HepG2 (cell line): ENCODE results near the gene USE1. TPM values are rescaled to one million over a fixed set of nuclear protein-coding genes. Genes with fewer than 3 reads are reported as not detected.
A peak's percentile ranks its signal among the peaks of the same experiment; 100 is the strongest.

Experiments
- AHDC1 ChIP-seq: sonication (generic); formaldehyde crosslinking; IDR thresholded peaks from 2 replicates; pipeline ENCODE4 v1.5.1; 2020; ENCODE audit warnings: mild to moderate bottlenecking, missing genetic modification reagents, borderline replicate concordance
- FIP1L1 ChIP-seq: fragments of 200-400 bp; formaldehyde crosslinking; IDR thresholded peaks from 2 replicates; pipeline ENCODE4 v1.6.1; 2018; ENCODE audit warnings: low read depth, mild to moderate bottlenecking, low read length, moderate library complexity, borderline replicate concordance; ENCODE audit not compliant: insufficient read depth
- HES4 ChIP-seq: sonication (generic); formaldehyde crosslinking; IDR thresholded peaks from 2 replicates; pipeline ENCODE4 v1.9.0; 2021; ENCODE audit warnings: mild to moderate bottlenecking, missing genetic modification reagents, borderline replicate concordance
- HINFP ChIP-seq: sonication (generic); formaldehyde crosslinking; IDR thresholded peaks from 2 replicates; pipeline ENCODE4 v1.4.0; 2020; ENCODE audit warnings: low read depth, mild to moderate bottlenecking, missing genetic modification reagents
- NR2F6 ChIP-seq, 2 experiments: IDR thresholded peaks; 2 replicates each; pipeline ENCODE4 v1.6.1; 2016; ENCODE audit warnings: antibody characterized with exemption in 1 of 2, mild to moderate bottlenecking in 1 of 2
- RFXAP ChIP-seq: sonication (generic); formaldehyde crosslinking; IDR thresholded peaks from 2 replicates; pipeline ENCODE4 v1.4.0; 2020; ENCODE audit warnings: missing genetic modification reagents, borderline replicate concordance
- ZBTB25 ChIP-seq: IDR thresholded peaks from 2 replicates; pipeline ENCODE4 v1.6.1; 2018; ENCODE audit warnings: missing genetic modification reagents
- ZBTB33 ChIP-seq: sonication (generic); formaldehyde crosslinking; IDR thresholded peaks from 2 replicates; pipeline ENCODE4 v1.4.0; 2020; ENCODE audit warnings: missing genetic modification reagents
- ZNF280B ChIP-seq: sonication (generic); formaldehyde crosslinking; IDR thresholded peaks from 2 replicates; pipeline ENCODE4 v1.5.0; 2020; ENCODE audit warnings: missing genetic modification reagents, mild to moderate bottlenecking, borderline replicate concordance
- polyA plus RNA-seq, 8 experiments: library from polyadenylated mRNA; depleted of rRNA in 3 of 8; stranded (reverse) in 7 of 8; unstranded in 1 of 8; fragments of >200 nt; fragmentation: Illumina TruSeq in 4 of 8; extraction: Trizol in 4 of 8; gene quantifications; 2 replicates each; pipeline versions ENCODE4 v1.2.1 to v1.2.3, GENCODE V29; 2011 to 2016; ENCODE audit warnings: low read depth in 4 of 8, missing spikeins in 1 of 8, mixed read lengths in 1 of 8; ENCODE audit not compliant: insufficient read depth in 1 of 8
- total RNA-seq, 5 experiments: library from RNA; depleted of rRNA; stranded (reverse); fragments of >200 nt; fragmentation: Illumina TruSeq; extraction: Trizol; gene quantifications; 2 replicates each; pipeline ENCODE4 v1.2.3, GENCODE V29; 2016; ENCODE audit warnings: low read depth in 1 of 5

USE1 gene
- total and polyA plus RNA-seq, 2 of the 13 experiments (the other 11 are each of a cell fraction or from before 2014, with no cell fraction given) = 9.9 to 17.6 TPM

GRCh38 chr19:17246681-17247425, 31.7 kb downstream of the USE1 start (continued):
- no peak for TF ChIP-seq ZBTB33 (CRISPR knock-in tag)
- TF ChIP-seq RFXAP (CRISPR knock-in tag) = no peak
- no peak; the same call in 1 of the 2 replicates for TF ChIP-seq ZBTB25
- TF ChIP-seq NR2F6 (IDR thresholded peaks at IDR 0.05) = peak; percentile 84
- TF ChIP-seq NR2F6 (CRISPR knock-in tag; IDR thresholded peaks at IDR 0.05) = peak; percentile 87
- TF ChIP-seq AHDC1 (CRISPR knock-in tag) = no peak
- no peak for TF ChIP-seq HINFP (CRISPR knock-in tag)
- TF ChIP-seq FIP1L1 = 0 out of 2 replicates have a peak, but pooled peaks have one; percentile 12
- TF ChIP-seq HES4 (CRISPR knock-in tag) = no peak
- TF ChIP-seq ZNF280B (CRISPR knock-in tag) = no peak; the same call in 1 of the 2 replicates
